H1 (cell line): ENCODE measurements around the gene ASPA. TPM values are rescaled to one million over a fixed set of nuclear protein-coding genes. Genes with fewer than 3 reads are reported as not detected.

Experiments
- ATF3 ChIP-seq: IDR thresholded peaks from 2 replicates; pipeline ENCODE4 v1.6.1; 2011; ENCODE audit warnings: low read depth, mild to moderate bottlenecking, low read length; ENCODE audit not compliant: insufficient read depth
- BCL11A ChIP-seq, 2 experiments: IDR thresholded peaks; one replicate each; pipeline ENCODE4 v1.6.1; 2011; ENCODE audit warnings: low read depth in 2 of 2, low read length in 2 of 2, mild to moderate bottlenecking in 2 of 2
- KDM5A ChIP-seq: fragments of 200-600 bp; IDR thresholded peaks from 2 replicates; pipeline ENCODE4 v1.7.1; 2012; ENCODE audit warnings: mild to moderate bottlenecking, low read length, inconsistent platforms, mixed read lengths
- NRF1 ChIP-seq: IDR thresholded peaks from 2 replicates; pipeline ENCODE4 v1.6.1; 2011; ENCODE audit warnings: mild to moderate bottlenecking, low read depth, low read length, improper control_type of control experiment
- TAF1 ChIP-seq: IDR thresholded peaks from 2 replicates; pipeline ENCODE4 v1.6.1; 2011; ENCODE audit warnings: mild to moderate bottlenecking, low read depth, low read length
- polyA plus RNA-seq, 7 experiments: library from polyadenylated mRNA; depleted of rRNA in 3 of 7; stranded (reverse) in 5 of 7; unstranded in 2 of 7; fragments of >200 nt in 5 of 7; fragments of 200-250 nt in 2 of 7; gene quantifications; 1 replicate in 5 of 7; 2 replicates in 1 of 7; 4 replicates in 1 of 7; pipeline versions ENCODE4 v1.2.1 to v1.2.3, GENCODE V29; 2011 to 2013; ENCODE audit warnings: missing spikeins in 2 of 7, mixed read lengths in 2 of 7
- total RNA-seq: library from RNA; stranded (reverse); fragmentation: NEBNext Ultra II Directional; extraction: Animal tissue kit (Norgen Biotek cat#: 25700); gene quantifications from 2 replicates; pipeline ENCODE4 v1.2.1, GENCODE V29; 2021

Gene ASPA
- total and polyA plus RNA-seq, 2 of the 8 experiments (the other 6 are each of a cell fraction or from before 2014, with no cell fraction given): 0.03 TPM; not detected in 1

- no peak for TF ChIP-seq TAF1
- TF ChIP-seq NRF1: no peak
- no peak for TF ChIP-seq ATF3
- TF ChIP-seq KDM5A: no peak
- no peak for TF ChIP-seq BCL11A (IDR thresholded peaks at IDR 0.05; ENCODE audit: low read depth in 2 of 2, low read length in 2 of 2)
These were observed 9.8 kb downstream of the ASPA start (continued) for GRCh38 chr17:3485481-3486068.
